ENCODE measurements around the gene DLG5.

- TF ChIP-seq POLR2A (IDR thresholded peaks at IDR 0.05): no peak
- TF ChIP-seq CTCF (IDR thresholded peaks at IDR 0.05 in 4 of 5, conservative IDR thresholded peaks at IDR 0.05 in 1 of 5): no peak
These were observed 60.8 kb downstream of the DLG5 start for GRCh38 chr10:77865580-77866324.

Data from gastrocnemius medialis (tissue), 4 donors.